Panc1 (cell line): ENCODE data around the gene ADAMTS7. TPM values are rescaled to one million over a fixed set of nuclear protein-coding genes. Genes with fewer than 3 reads are reported as not detected.
"Not testable (repeated sequence)": the region's sequence is repeated elsewhere in the genome, so short reads cannot be mapped to it uniquely, and the experiment has no call there.

Source experiments
- ATAC-seq: fragments of 200-7000 bp; cut with Tn5 transposase; 2 replicates; pipeline ENCODE4 v1.9.1; 2020; ENCODE audit warnings: mild to moderate bottlenecking, moderate library complexity
- BruUV-seq: library from RNA; stranded (reverse); fragments of 400-500 nt; replicated peaks from 2 replicates; lab custom pipeline; 2021; lab: Mats Ljungman, UMichigan
- CTCF ChIA-PET: fragments of 300-600 bp; sonication (Branson Sonifier 250); formaldehyde crosslinking; loops from one replicate; lab custom pipeline; 2022; ENCODE audit warnings: antibody characterized with exemption; lab: Charles Lee
- POLR2A ChIA-PET: fragments of 300-600 bp; sonication (Branson Sonifier 250); formaldehyde crosslinking; loops from one replicate; lab custom pipeline; 2022; ENCODE audit warnings: antibody characterized with exemption; lab: Charles Lee
- DNase-seq: peaks from one replicate; pipeline ENCODE4 v3.0.0-alpha.2; 2010; ENCODE audit warnings: low read depth, low spot score
- H3K27ac ChIP-seq: 2 replicates; pipeline ENCODE4 v1.5.1; 2011; ENCODE audit warnings: mild to moderate bottlenecking, low read length, inconsistent platforms
- H3K27me3 ChIP-seq: fragments of 200-500 bp; sonication (Bioruptor generic); 2 replicates; pipeline ENCODE4 v1.6.0; 2014; ENCODE audit warnings: low read length, inconsistent platforms; ENCODE audit not compliant: control insufficient read depth, insufficient read depth
- H3K36me3 ChIP-seq: fragments of 200-500 bp; sonication (Bioruptor generic); 2 replicates; pipeline ENCODE4 v1.5.1; 2014; ENCODE audit warnings: inconsistent platforms, mild to moderate bottlenecking, low read length, moderate library complexity; ENCODE audit not compliant: control insufficient read depth, insufficient read depth
- H3K4me1 ChIP-seq: 2 replicates; pipeline ENCODE4 v1.5.1; 2011; ENCODE audit warnings: inconsistent platforms, mild to moderate bottlenecking, low read length, moderate library complexity; ENCODE audit not compliant: control insufficient read depth, insufficient read depth
- H3K4me3 ChIP-seq, 2 experiments: 2 replicates each; pipeline ENCODE4 v1.5.1; 2011 to 2012; ENCODE audit warnings: low read depth in 2 of 2, low read length in 2 of 2, mild to moderate bottlenecking in 2 of 2, inconsistent platforms in 1 of 2, moderate library complexity in 1 of 2
- H3K9me3 ChIP-seq: fragments of 200-500 bp; sonication (Bioruptor generic); 2 replicates; pipeline ENCODE4 v1.5.1; 2014; ENCODE audit warnings: low read depth, mild to moderate bottlenecking, inconsistent platforms, low read length, moderate library complexity; ENCODE audit not compliant: control insufficient read depth, insufficient read depth
- CTCF ChIP-seq: fragments of 450-650 bp; IDR thresholded peaks from 2 replicates; pipeline ENCODE4 v1.5.1; 2017; ENCODE audit warnings: mild to moderate bottlenecking
- POLR2AphosphoS5 ChIP-seq: IDR thresholded peaks from 2 replicates; pipeline ENCODE4 v1.6.1; 2012; ENCODE audit warnings: mild to moderate bottlenecking, low read depth, low read length, moderate library complexity
- REST ChIP-seq, 2 experiments: IDR thresholded peaks; 2 replicates each; pipeline ENCODE4 v1.6.1; 2011 to 2012; ENCODE audit warnings: low read depth in 2 of 2, control low read depth in 1 of 2, low read length in 1 of 2, mild to moderate bottlenecking in 1 of 2, moderate library complexity in 1 of 2; ENCODE audit not compliant: insufficient read depth in 1 of 2
- SIN3A ChIP-seq: IDR thresholded peaks from 2 replicates; pipeline ENCODE4 v1.6.1; 2012; ENCODE audit warnings: low read depth, mild to moderate bottlenecking, low read length, moderate library complexity, borderline replicate concordance; ENCODE audit not compliant: insufficient read depth
- TCF7L2 ChIP-seq: IDR thresholded peaks from 2 replicates; pipeline ENCODE4 v1.6.1; 2011; ENCODE audit warnings: mild to moderate bottlenecking, low read depth, low read length, inconsistent platforms
- in situ Hi-C: cut with HindIII; loops from 2 replicates; pipeline ENCODE4 v1.10.0; 2016; ENCODE audit warnings: low sequenced_read_pairs, low pct_unique_long_range_greater_than_20kb
- intact Hi-C: fragments of 100-400 bp; cut with micrococcal nuclease; formaldehyde crosslinking; loops from one replicate; pipeline ENCODE4 v1.10.0; 2022; ENCODE audit not compliant: unreplicated experiment
- total RNA-seq: library from RNA; stranded (reverse); gene quantifications from one replicate; pipeline ENCODE4 v1.2.1, GENCODE V29; 2021; ENCODE audit not compliant: unreplicated experiment

ADAMTS7 gene
- total RNA-seq, 1 experiment from 2014 or later: 1.0 TPM

- DNase-seq (no peak), ATAC-seq (no peak)
- ChIA-PET POLR2A (interaction anchor here (0.6 kb wide), 3 partner anchors 13 to 994 kb away, joined by 5 to 9 read pairs (median 8); partner anchors contain the start of gene SKIC8), CTCF (no interaction called here)
- Histone ChIP-seq H3K4me1 (no peaks in the 10 kb centered on the region), H3K4me3 (no peak overlapping the region), H3K27me3 (no peaks in the 10 kb centered on the region), H3K9me3 (no peaks in the 10 kb centered on the region), H3K36me3 (no peaks in the 10 kb centered on the region; the same call in 1 of the 2 replicates), H3K27ac (no peak overlapping the region)
- in situ Hi-C loops: no loop called here
- intact Hi-C loops: no loop called here
- TF ChIP-seq REST (IDR thresholded peaks at IDR 0.05; ENCODE audit: insufficient read depth in 1 of 2, low read depth in 2 of 2, low read length in 1 of 2): no peak
- TF ChIP-seq SIN3A: no peak
- no peak for TF ChIP-seq TCF7L2
- no peak for TF ChIP-seq CTCF
- TF ChIP-seq POLR2AphosphoS5: no peak
- no TSS peak for BruUV-seq
Observed at GRCh38 chr15:78850352-78850751, 39.1 kb upstream of the ADAMTS7 start.

GRCh38 chr15:78847387-78847906 is 36.2 kb upstream of the ADAMTS7 start:
- DNase-seq, ATAC-seq, CTCF ChIA-PET, H3K9me3 ChIP-seq, H3K27me3 ChIP-seq, H3K4me1 ChIP-seq, H3K36me3 ChIP-seq, BruUV-seq, H3K27ac ChIP-seq, H3K4me3 ChIP-seq, intact Hi-C loops, in situ Hi-C loops: not testable (repeated sequence)
- POLR2A ChIA-PET: interaction anchor here (1.0 kb wide), 1 partner anchor 33 kb away, joined by 3 read pairs; no protein-coding TSS in a partner anchor

GRCh38 chr15:78846906-78847305 is 35.6 kb upstream of the ADAMTS7 start:
- POLR2A ChIA-PET: interaction anchor here (1.0 kb wide), 1 partner anchor 33 kb away, joined by 3 read pairs; no protein-coding TSS in a partner anchor
- intact Hi-C loops, BruUV-seq: not testable (repeated sequence)

More at GRCh38 chr15:78846906-78847305, 35.6 kb upstream of the ADAMTS7 start:
- H3K9me3 ChIP-seq, H3K4me1 ChIP-seq, H3K36me3 ChIP-seq, H3K4me3 ChIP-seq, H3K27ac ChIP-seq, H3K27me3 ChIP-seq, ATAC-seq, DNase-seq, CTCF ChIA-PET, in situ Hi-C loops: not testable (repeated sequence)
